GM12878 (cell line): Measurements from ENCODE around the gene DYNC1LI1. TPM values are rescaled to one million over a fixed set of nuclear protein-coding genes. Genes with fewer than 3 reads are reported as not detected.

Experiments
- ATAC-seq: fragments of 200-7000 bp; cut with Tn5 transposase; 3 replicates; pipeline ENCODE4 v1.9.1; 2020; ENCODE audit warnings: mild to moderate bottlenecking, moderate library complexity
- BruUV-seq: library from RNA; stranded (reverse); fragments of 400-500 nt; replicated peaks from 2 replicates; lab custom pipeline; 2021; lab: Mats Ljungman, UMichigan
- CTCF ChIA-PET: fragments of 300-600 bp; sonication (Branson Sonifier 250); formaldehyde crosslinking; extraction: SDS; loops from one replicate; lab custom pipeline; 2021; ENCODE audit warnings: inconsistent platforms; lab: Yijun Ruan, JAX
- POLR2A ChIA-PET: fragments of 350-600 bp; formaldehyde crosslinking; extraction: SDS; loops from one replicate; lab custom pipeline; 2021; ENCODE audit warnings: inconsistent platforms; lab: Charles Lee
- RAD21 ChIA-PET: fragments of 300-600 bp; sonication (Branson Sonifier 250); formaldehyde crosslinking; loops from one replicate; lab custom pipeline; 2023; ENCODE audit warnings: antibody characterized with exemption; ENCODE audit not compliant: unreplicated experiment; lab: Charles Lee
- SMC1A ChIA-PET: fragments of 300-600 bp; sonication (Branson Sonifier 250); formaldehyde crosslinking; loops from one replicate; lab custom pipeline; 2023; ENCODE audit not compliant: unreplicated experiment, uncharacterized antibody; lab: Charles Lee
- DNase-seq: peaks from one replicate; pipeline ENCODE4 v3.0.0-alpha.2; 2011; ENCODE audit warnings: low read depth, low spot score
- FAIRE-seq: peaks from 3 replicates; lab custom pipeline; 2011; peaks lifted over from hg19 to GRCh38; lab: Jason Lieb, UNC
- H2AFZ ChIP-seq: 2 replicates; pipeline ENCODE4 v1.6.0; 2011; ENCODE audit warnings: low read depth, low read length, control low read depth; ENCODE audit not compliant: control insufficient read depth
- H3K27ac ChIP-seq: 2 replicates; pipeline ENCODE4 v1.5.1; 2011; ENCODE audit warnings: control low read depth; ENCODE audit not compliant: control insufficient read depth, insufficient read depth
- H3K27me3 ChIP-seq, 2 experiments: replicated peaks in 1 of 2; 2 replicates each; pipeline versions ENCODE4 v1.6.0 to v1.6.1; 2011; ENCODE audit warnings: low read length in 1 of 2; ENCODE audit not compliant: control insufficient read depth in 2 of 2, insufficient read depth in 2 of 2
- H3K36me3 ChIP-seq, 2 experiments: 2 replicates each; pipeline ENCODE4 v1.5.1; 2011; ENCODE audit warnings: low read length in 1 of 2; ENCODE audit not compliant: control insufficient read depth in 2 of 2, insufficient read depth in 2 of 2
- H3K4me1 ChIP-seq: 2 replicates; pipeline ENCODE4 v1.6.1; 2011; ENCODE audit warnings: mild to moderate bottlenecking, low read length, moderate library complexity, mixed read lengths; ENCODE audit not compliant: control insufficient read depth, insufficient read depth
- H3K4me2 ChIP-seq: 2 replicates; pipeline ENCODE4 v1.6.0; 2011; ENCODE audit warnings: control low read depth; ENCODE audit not compliant: control insufficient read depth, insufficient read depth
- H3K4me3 ChIP-seq: fragments of 200-600 bp; sonication (generic); 2 replicates; pipeline ENCODE4 v1.5.1; 2016
- H3K79me2 ChIP-seq: 2 replicates; pipeline ENCODE4 v1.6.0; 2011; ENCODE audit warnings: low read length; ENCODE audit not compliant: control insufficient read depth, insufficient read depth
- H3K9ac ChIP-seq: 2 replicates; pipeline ENCODE4 v1.8.0; 2011; ENCODE audit warnings: low read length, control low read depth, mixed read lengths; ENCODE audit not compliant: control insufficient read depth, insufficient read depth
- H3K9me3 ChIP-seq: replicated peaks from 3 replicates; pipeline ENCODE4 v1.5.1; 2011; ENCODE audit warnings: mild to moderate bottlenecking, low read length; ENCODE audit not compliant: control insufficient read depth, insufficient read depth
- H4K20me1 ChIP-seq: 2 replicates; pipeline ENCODE4 v1.6.0; 2011; ENCODE audit not compliant: control insufficient read depth, insufficient read depth
- ASH2L ChIP-seq: fragments of 300-600, 200-600 bp; sonication (generic); IDR thresholded peaks from 2 replicates; pipeline ENCODE4 v1.6.1; 2017; ENCODE audit warnings: low read depth, mild to moderate bottlenecking, borderline replicate concordance
- BCLAF1 ChIP-seq: fragments of 450-650 bp; IDR thresholded peaks from 2 replicates; pipeline ENCODE4 v1.6.1; 2017; ENCODE audit warnings: antibody characterized with exemption, mild to moderate bottlenecking, moderate library complexity
- HCFC1 ChIP-seq: fragments of 150-350 bp; IDR thresholded peaks from 2 replicates; pipeline ENCODE4 v1.6.1; 2014; ENCODE audit warnings: low read length
- HDGF ChIP-seq: fragments of 450-650 bp; IDR thresholded peaks from 2 replicates; pipeline ENCODE4 v1.6.1; 2016; ENCODE audit warnings: antibody characterized with exemption
- IRF4 ChIP-seq: IDR thresholded peaks from 2 replicates; pipeline ENCODE4 v1.6.1; 2011; ENCODE audit warnings: low read depth, low read length
- MXI1 ChIP-seq: fragments of 150-350 bp; IDR thresholded peaks from 2 replicates; pipeline ENCODE4 v1.6.1; 2011; ENCODE audit warnings: low read depth, mild to moderate bottlenecking, inconsistent platforms, low read length, improper control_type of control experiment
- NFYB ChIP-seq: IDR thresholded peaks from 2 replicates; pipeline ENCODE4 v1.6.1; 2011; ENCODE audit warnings: low read depth, mild to moderate bottlenecking, low read length, improper control_type of control experiment, moderate library complexity; ENCODE audit not compliant: insufficient read depth
- PAX5 ChIP-seq: IDR thresholded peaks from 2 replicates; pipeline ENCODE4 v1.6.1; 2011; ENCODE audit warnings: low read depth, low read length, borderline replicate concordance
- SP1 ChIP-seq: IDR thresholded peaks from one replicate; pipeline ENCODE4 v1.6.1; 2011; ENCODE audit warnings: low read depth, low read length
- SRF ChIP-seq, 2 experiments: IDR thresholded peaks; 2 replicates each; pipeline ENCODE4 v1.6.1; 2011; ENCODE audit warnings: low read depth in 2 of 2, low read length in 2 of 2, mild to moderate bottlenecking in 1 of 2, moderate library complexity in 1 of 2
- STAT1 ChIP-seq: fragments of 450-650 bp; conservative IDR thresholded peaks from 2 replicates; pipeline ENCODE4 v1.6.1; 2014; ENCODE audit warnings: antibody characterized with exemption, mild to moderate bottlenecking
- SUPT20H ChIP-seq: IDR thresholded peaks from 2 replicates; pipeline ENCODE4 v1.6.1; 2011; ENCODE audit warnings: low read depth, mild to moderate bottlenecking, low read length, moderate library complexity, borderline replicate concordance; ENCODE audit not compliant: control insufficient read depth
- SUZ12 ChIP-seq: fragments of 200-600 bp; sonication (generic); IDR thresholded peaks from one replicate; pipeline ENCODE4 v1.6.1; 2018; ENCODE audit warnings: antibody characterized with exemption, mild to moderate bottlenecking; ENCODE audit not compliant: unreplicated experiment
- YBX1 ChIP-seq: fragments of 450-650 bp; IDR thresholded peaks from 2 replicates; pipeline ENCODE4 v1.6.1; 2016; ENCODE audit warnings: antibody characterized with exemption
- YY1 ChIP-seq: IDR thresholded peaks from 2 replicates; pipeline ENCODE4 v1.6.1; 2011; ENCODE audit warnings: low read depth, mild to moderate bottlenecking, low read length
- ZBTB40 ChIP-seq: fragments of 450-650 bp; IDR thresholded peaks from 2 replicates; pipeline ENCODE4 v1.6.1; 2016; ENCODE audit warnings: mild to moderate bottlenecking, moderate library complexity, borderline replicate concordance
- ZNF384 ChIP-seq: IDR thresholded peaks from 2 replicates; pipeline ENCODE4 v1.6.1; 2012; ENCODE audit warnings: low read depth, mild to moderate bottlenecking, low read length, improper control_type of control experiment, borderline replicate concordance
- WGBS: methylation state at CpG from one replicate; pipeline ENCODE4 v1.1.6; 2016; ENCODE audit warnings: low lambda C conversion rate; ENCODE audit not compliant: insufficient replicate concordance, insufficient coverage; ENCODE audit errors: missing lambda C conversion rate; 5-methylcytosine and 5-hydroxymethylcytosine counted together
- in situ Hi-C: fragments of 300-500 bp; cut with MboI; formaldehyde crosslinking; loops from 9 replicates; pipeline ENCODE4 v1.14.3; 2018; ENCODE audit warnings: mixed read lengths
- intact Hi-C: fragments of 100-400 bp; cut with micrococcal nuclease; formaldehyde crosslinking; loops from one replicate; pipeline ENCODE4 v1.14.2; 2022; ENCODE audit not compliant: unreplicated experiment
- polyA plus RNA-seq, 11 experiments: library from polyadenylated mRNA; depleted of rRNA in 4 of 11; unstranded in 6 of 11; stranded (reverse) in 5 of 11; fragments of >200 nt; fragmentation: Nextera tagmentation in 4 of 11; fragmentation: Illumina TruSeq in 1 of 11; extraction: Ambion mirVana in 4 of 11; extraction: Trizol in 1 of 11; gene quantifications; 1 replicate in 1 of 11; 2 replicates in 10 of 11; pipeline versions ENCODE4 v1.2.1 to v1.2.3, GENCODE V29; 2011 to 2016; ENCODE audit warnings: inconsistent platforms in 2 of 11, missing spikeins in 2 of 11, low read depth in 1 of 11
- total RNA-seq, 4 experiments: library from RNA; depleted of rRNA in 3 of 4; stranded (reverse); fragments of >200 nt in 3 of 4; fragmentation: Illumina TruSeq in 1 of 4; extraction: Trizol in 1 of 4; gene quantifications; 2 replicates each; pipeline versions ENCODE4 v1.2.1 to v1.2.3, GENCODE V29; 2013 to 2021
- TF ChIP-seq, protein P1 (sequence below): IDR thresholded peaks from 2 replicates; pipeline ENCODE4 v1.6.1; 2011; ENCODE audit warnings: mild to moderate bottlenecking, low read depth, low read length, moderate library complexity; ENCODE audit not compliant: insufficient replicate concordance

DYNC1LI1 gene
- total and polyA plus RNA-seq, 10 of the 15 experiments (the other 5 are each of a cell fraction or from before 2014, with no cell fraction given), result 11.5 to 51.7 (median 32.0) TPM

GRCh38 chr3:32607522-32607921 is 36.9 kb upstream of the DYNC1LI1 start:
- no peak for FAIRE-seq
- DNase-seq, result no peak
- Histone ChIP-seq H3K9me3 (no peaks in the 10 kb centered on the region), H3K4me1 (no peaks in the 10 kb centered on the region), H3K27me3 (peaks cover 0 to 2% of the 10 kb centered on the region in 2 experiments; a peak in 2 of 4 replicates), H4K20me1 (no peaks in the 10 kb centered on the region), H3K79me2 (no peaks in the 10 kb centered on the region), H3K9ac (no peak overlapping the region), H3K4me3 (no peak overlapping the region), H3K27ac (no peak overlapping the region), H3K4me2 (no peak overlapping the region), H2AFZ (no peak overlapping the region), H3K36me3 (no peaks in the 10 kb centered on the region)
- SMC1A ChIA-PET, result interaction anchor here (0.8 kb wide), 1 partner anchor 45 kb away, joined by 3 read pairs; no protein-coding TSS in a partner anchor
- in situ Hi-C loops, result no loop called here
- no TSS peak for BruUV-seq
- ATAC-seq, result no peak
- intact Hi-C loops, result no loop called here
- CTCF ChIA-PET, result no interaction called here
- POLR2A ChIA-PET, result no interaction called here
- RAD21 ChIA-PET, result no interaction called here
- WGBS, result 20% methylated on average over 2 of the region's 2 CpGs
- TF ChIP-seq ASH2L (no peak), ZBTB40 (no peak), SRF (IDR thresholded peaks at IDR 0.05; ENCODE audit: low read depth in 2 of 2, low read length in 2 of 2) (no peak), SUPT20H (no peak), SUZ12 (no peak), IRF4 (no peak), HDGF (no peak), STAT1 (no peak), BCLAF1 (no peak), SP1 (no peak), YBX1 (no peak), YY1 (no peak), ZNF384 (no peak), HCFC1 (no peak), NFYB (no peak), MXI1 (no peak), PAX5 (no peak)
- TF ChIP-seq, protein P1, sequence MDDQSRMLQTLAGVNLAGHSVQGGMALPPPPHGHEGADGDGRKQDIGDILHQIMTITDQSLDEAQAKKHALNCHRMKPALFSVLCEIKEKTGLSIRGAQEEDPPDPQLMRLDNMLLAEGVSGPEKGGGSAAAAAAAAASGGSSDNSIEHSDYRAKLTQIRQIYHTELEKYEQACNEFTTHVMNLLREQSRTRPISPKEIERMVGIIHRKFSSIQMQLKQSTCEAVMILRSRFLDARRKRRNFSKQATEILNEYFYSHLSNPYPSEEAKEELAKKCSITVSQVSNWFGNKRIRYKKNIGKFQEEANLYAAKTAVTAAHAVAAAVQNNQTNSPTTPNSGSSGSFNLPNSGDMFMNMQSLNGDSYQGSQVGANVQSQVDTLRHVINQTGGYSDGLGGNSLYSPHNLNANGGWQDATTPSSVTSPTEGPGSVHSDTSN, result no peak
